ENCODE measurements around the gene NUP214. TPM values are rescaled to one million over a fixed set of nuclear protein-coding genes. Genes with fewer than 3 reads are reported as not detected.

Gene NUP214
- polyA plus RNA-seq, 2 donors: 22.3 to 31.3 TPM

DNA sequence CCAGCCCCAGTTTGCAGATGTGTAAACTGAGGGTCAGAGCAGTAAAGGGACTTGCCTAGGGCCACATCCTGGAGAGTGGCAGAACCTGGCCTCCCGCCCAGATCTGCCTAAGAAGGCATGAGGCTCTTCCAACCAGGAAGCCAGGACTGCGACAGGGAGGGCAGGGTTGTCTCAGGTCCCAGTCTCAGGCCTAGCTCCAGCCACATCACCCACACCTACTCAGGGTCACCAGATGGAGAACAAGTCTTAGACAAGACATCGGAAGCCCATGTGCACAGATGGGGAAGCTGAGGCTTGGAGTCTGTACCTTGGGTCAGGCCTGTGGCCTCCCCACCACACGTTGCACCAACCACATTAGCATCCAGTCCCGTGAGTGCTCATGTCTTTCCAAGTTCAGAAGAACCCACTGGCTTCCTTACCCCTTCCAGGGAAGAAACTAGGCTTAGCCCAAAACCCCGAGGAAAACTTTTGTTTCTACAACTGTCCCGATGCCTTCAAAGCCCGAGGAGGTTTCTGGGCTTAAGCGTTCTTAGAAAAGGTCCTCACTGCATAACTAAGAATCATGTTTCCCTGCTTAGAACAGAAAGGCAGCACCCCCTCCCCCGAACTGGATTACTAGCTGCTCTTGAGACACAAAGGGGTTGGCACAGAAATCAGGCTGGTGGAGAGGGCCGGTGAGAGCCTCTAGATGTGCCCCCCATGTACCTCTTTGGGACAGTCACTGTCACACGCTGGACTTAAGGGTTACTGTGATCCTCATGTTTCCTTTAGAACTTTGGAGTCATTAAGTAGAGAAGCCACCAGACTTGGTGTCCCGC lies 148.7 kb downstream of the NUP214 start:
- Histone ChIP-seq H3K9me3 (ENCODE audit: control insufficient read depth in 2 of 2, insufficient read depth in 1 of 2, low read depth in 1 of 2, low read length in 1 of 2) (no peaks in the 10 kb centered on the region), H3K4me3 (ENCODE audit: low read depth in 1 of 2, low read length in 2 of 2) (peak overlapping the region; percentile 29 to 56), H3K36me3 (ENCODE audit: control insufficient read depth in 2 of 2, insufficient read depth in 2 of 2, low read length in 1 of 2) (no peaks in the 10 kb centered on the region), H3K4me1 (ENCODE audit: control insufficient read depth in 2 of 2, insufficient read depth in 2 of 2, low read length in 1 of 2) (no peaks in the 10 kb centered on the region), H3K27me3 (ENCODE audit: control insufficient read depth in 1 of 2, insufficient read depth in 2 of 2, low read length in 2 of 2) (no peaks in the 10 kb centered on the region), H3K27ac (ENCODE audit: low read depth in 2 of 2, low read length in 1 of 2) (peak overlapping the region; percentile 37 to 56)
- WGBS, 2 donors: 66 to 68% methylated on average over 13 of the region's 13 CpGs

DNA sequence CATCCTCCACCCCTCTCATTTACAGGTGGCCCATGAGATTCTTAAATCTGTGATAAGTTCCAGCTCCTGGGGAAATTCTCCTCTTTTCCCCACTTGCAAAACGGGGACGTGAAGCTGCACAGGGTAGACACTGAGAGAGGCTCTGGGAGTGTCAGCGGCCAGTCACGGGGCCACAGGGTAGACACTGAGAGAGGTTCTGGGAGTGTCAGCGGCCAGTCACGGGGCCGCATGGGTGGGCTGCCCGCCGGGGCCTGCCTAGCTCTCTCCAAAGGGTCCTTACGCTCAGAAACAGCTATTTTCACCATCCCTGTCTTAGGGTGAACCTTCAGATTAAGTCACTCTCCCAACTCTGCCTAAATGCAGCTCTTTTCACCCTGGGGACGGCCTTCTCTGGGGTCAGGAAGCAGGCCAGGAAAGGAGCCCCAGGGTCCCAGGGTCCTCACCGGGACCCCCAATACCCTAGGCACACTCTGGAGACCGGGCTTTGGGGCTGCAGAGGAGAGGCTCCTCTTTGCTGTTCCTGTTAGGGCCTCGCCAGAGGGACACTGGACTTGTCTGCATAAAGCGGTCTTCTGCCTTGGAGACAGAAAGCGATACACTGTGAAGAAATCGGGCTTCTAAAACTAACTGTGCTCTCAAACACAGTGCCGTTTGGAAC lies 149.4 kb downstream of the NUP214 start:
- H3K9me3 ChIP-seq (ENCODE audit: control insufficient read depth in 2 of 2, insufficient read depth in 1 of 2, low read depth in 1 of 2, low read length in 1 of 2): no peaks in the 10 kb centered on the region
- no peaks in the 10 kb centered on the region for H3K27me3 ChIP-seq (ENCODE audit: control insufficient read depth in 1 of 2, insufficient read depth in 2 of 2, low read length in 2 of 2)
- H3K27ac ChIP-seq (ENCODE audit: low read depth in 2 of 2, low read length in 1 of 2): peak overlapping the region; percentile 22 to 52
- peak overlapping the region; percentile 56 to 72 for H3K4me3 ChIP-seq (ENCODE audit: low read depth in 1 of 2, low read length in 2 of 2)
- no peaks in the 10 kb centered on the region for H3K36me3 ChIP-seq (ENCODE audit: control insufficient read depth in 2 of 2, insufficient read depth in 2 of 2, low read length in 1 of 2)
- WGBS, 2 donors: 75% methylated on average over 18 of the region's 18 CpGs
- H3K4me1 ChIP-seq (ENCODE audit: control insufficient read depth in 2 of 2, insufficient read depth in 2 of 2, low read length in 1 of 2): no peaks in the 10 kb centered on the region

DNA sequence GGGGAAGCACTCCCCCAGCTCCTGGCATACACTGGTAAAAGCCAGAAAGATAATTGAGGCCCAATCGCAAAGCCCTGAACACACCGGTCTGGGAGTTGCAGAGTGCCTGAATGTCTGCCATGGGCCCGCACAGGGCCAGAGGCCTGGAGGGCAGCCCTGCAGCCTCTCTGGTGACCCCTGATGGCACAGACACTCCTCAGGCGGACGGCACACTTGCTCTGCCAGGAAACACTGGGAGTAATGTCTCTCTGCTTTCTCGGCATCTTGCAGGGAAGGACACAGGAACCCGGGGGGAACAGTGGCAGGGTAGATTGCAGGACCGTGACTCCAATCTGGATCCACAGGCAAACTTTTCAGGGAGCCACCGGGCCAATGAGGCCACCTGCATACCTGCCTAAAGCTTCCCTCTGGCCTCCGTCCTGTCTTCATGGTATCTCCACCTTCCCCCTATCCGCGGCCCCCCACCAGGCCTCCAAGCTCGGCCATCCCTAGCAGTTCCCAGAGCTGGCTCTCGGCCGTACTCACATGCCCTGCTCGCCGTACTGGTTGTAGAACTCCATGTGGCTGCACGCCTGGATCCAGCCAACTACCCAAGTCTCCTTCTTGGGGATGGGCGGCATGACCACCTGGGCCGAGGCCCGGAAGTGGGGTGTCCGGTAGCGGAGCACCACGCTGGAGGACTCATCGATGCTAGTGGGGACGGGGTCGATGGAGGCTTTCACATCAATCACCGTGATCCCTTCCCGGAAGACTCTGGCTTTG lies 150.1 kb downstream of the NUP214 start:
- 68% methylated on average over 29 of the region's 29 CpGs for WGBS, 2 donors
- no peaks in the 10 kb centered on the region for H3K9me3 ChIP-seq (ENCODE audit: control insufficient read depth in 2 of 2, insufficient read depth in 1 of 2, low read depth in 1 of 2, low read length in 1 of 2)
- peak overlapping the region; percentile 56 to 72 for H3K4me3 ChIP-seq (ENCODE audit: low read depth in 1 of 2, low read length in 2 of 2)
- H3K27me3 ChIP-seq (ENCODE audit: control insufficient read depth in 1 of 2, insufficient read depth in 2 of 2, low read length in 2 of 2): no peaks in the 10 kb centered on the region
- no peaks in the 10 kb centered on the region for H3K4me1 ChIP-seq (ENCODE audit: control insufficient read depth in 2 of 2, insufficient read depth in 2 of 2, low read length in 1 of 2)
- H3K27ac ChIP-seq (ENCODE audit: low read depth in 2 of 2, low read length in 1 of 2): peak overlapping the region; percentile 22 to 52
- H3K36me3 ChIP-seq (ENCODE audit: control insufficient read depth in 2 of 2, insufficient read depth in 2 of 2, low read length in 1 of 2): no peaks in the 10 kb centered on the region

DNA sequence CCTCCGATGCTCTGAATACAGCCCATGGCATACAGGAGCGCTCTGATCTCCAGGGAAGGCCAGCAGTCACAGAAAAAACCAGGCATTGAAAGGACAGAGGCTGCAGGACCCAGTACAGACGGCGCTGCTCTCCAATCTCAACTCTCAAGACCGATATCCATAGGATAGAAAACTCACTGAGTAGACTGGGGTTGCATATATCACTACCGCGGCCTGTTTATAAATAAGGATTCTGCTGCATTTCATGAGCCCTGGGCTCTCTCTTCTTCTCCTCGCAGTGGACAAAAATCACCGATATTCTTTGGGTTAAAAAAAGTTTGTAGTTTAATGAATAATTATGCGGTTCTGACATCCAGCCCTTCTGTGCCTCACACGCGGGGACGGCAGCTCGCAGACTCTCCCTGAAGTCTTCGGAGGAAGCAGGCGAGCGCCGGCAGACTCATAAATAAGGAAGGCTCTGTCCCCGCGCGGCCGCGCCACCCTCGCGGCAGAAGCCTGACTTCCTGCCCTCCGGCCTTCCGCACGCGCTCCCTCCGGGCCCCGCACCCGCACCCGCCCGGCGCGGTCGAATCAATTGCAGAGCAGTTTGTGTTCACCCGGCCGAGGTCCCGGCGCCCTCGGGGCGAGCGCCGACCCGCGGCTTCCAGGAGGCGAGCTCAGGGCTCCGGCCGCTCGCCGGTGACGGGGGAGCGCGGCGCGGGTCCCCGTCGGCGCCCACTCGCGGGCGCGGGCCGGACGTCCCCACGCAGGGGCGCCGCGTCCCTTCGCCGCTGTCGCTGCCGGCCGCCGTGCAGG lies 150.9 kb downstream of the NUP214 start, which contains the start of gene FAM78A:
TSS of gene FAM78A (minus strand) at position 417 of the 795 bp plus-strand sequence. CDS start at position 86, 331 bp downstream.
- peak within 1 kb of the TSS; percentile 15 to 52 for H3K27ac ChIP-seq (ENCODE audit: low read depth in 2 of 2, low read length in 1 of 2)

DNA sequence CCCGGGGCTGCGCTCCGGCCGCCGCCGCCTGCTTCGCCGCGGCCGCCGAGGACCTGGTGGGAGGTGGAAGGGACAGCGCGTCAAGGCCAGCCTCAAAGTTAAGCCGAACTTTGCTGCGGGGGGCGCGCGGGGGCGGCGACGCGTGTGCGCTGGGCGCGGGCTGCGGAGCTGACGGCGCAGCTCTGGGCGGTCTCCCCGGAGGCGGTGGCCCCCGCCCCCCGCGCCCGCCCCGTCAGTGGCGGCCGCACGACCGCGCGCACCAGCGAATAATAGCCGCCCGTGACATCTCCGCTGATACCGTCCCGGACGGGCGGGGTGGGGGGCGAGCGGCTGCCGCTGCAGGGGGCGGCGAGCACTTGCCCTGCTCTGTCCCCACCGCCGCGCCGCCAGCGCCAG lies 151.5 kb downstream of the NUP214 start:
- WGBS, 2 donors: 1% methylated on average over 16 to 60 of the region's 60 CpGs
- no peaks in the 10 kb centered on the region for H3K4me1 ChIP-seq (ENCODE audit: control insufficient read depth in 2 of 2, insufficient read depth in 2 of 2, low read length in 1 of 2)
- no peaks in the 10 kb centered on the region for H3K9me3 ChIP-seq (ENCODE audit: control insufficient read depth in 2 of 2, insufficient read depth in 1 of 2, low read depth in 1 of 2, low read length in 1 of 2)
- H3K4me3 ChIP-seq (ENCODE audit: low read depth in 1 of 2, low read length in 2 of 2): peak overlapping the region; percentile 56 to 72
- no peaks in the 10 kb centered on the region for H3K36me3 ChIP-seq (ENCODE audit: control insufficient read depth in 2 of 2, insufficient read depth in 2 of 2, low read length in 1 of 2)
- no peaks in the 10 kb centered on the region for H3K27me3 ChIP-seq (ENCODE audit: control insufficient read depth in 1 of 2, insufficient read depth in 2 of 2, low read length in 2 of 2)
- H3K27ac ChIP-seq (ENCODE audit: low read depth in 2 of 2, low read length in 1 of 2): peak overlapping the region in 1 of 2 donors; percentile 52

More for the DNA sequence above, 150.9 kb downstream of the NUP214 start, which contains the start of gene FAM78A:
- Histone ChIP-seq H3K27me3 (ENCODE audit: control insufficient read depth in 1 of 2, insufficient read depth in 2 of 2, low read length in 2 of 2) (no peaks in the 10 kb centered on the region), H3K4me3 (ENCODE audit: low read depth in 1 of 2, low read length in 2 of 2) (peak within 1 kb of the TSS; percentile 56 to 72), H3K9me3 (ENCODE audit: control insufficient read depth in 2 of 2, insufficient read depth in 1 of 2, low read depth in 1 of 2, low read length in 1 of 2) (no peaks in the 10 kb centered on the region), H3K36me3 (ENCODE audit: control insufficient read depth in 2 of 2, insufficient read depth in 2 of 2, low read length in 1 of 2) (no peaks in the 10 kb centered on the region), H3K4me1 (ENCODE audit: control insufficient read depth in 2 of 2, insufficient read depth in 2 of 2, low read length in 1 of 2) (no peaks in the 10 kb centered on the region)
- WGBS, 2 donors: 8 to 11% methylated on average over 64 to 76 of the region's 76 CpGs

DNA sequence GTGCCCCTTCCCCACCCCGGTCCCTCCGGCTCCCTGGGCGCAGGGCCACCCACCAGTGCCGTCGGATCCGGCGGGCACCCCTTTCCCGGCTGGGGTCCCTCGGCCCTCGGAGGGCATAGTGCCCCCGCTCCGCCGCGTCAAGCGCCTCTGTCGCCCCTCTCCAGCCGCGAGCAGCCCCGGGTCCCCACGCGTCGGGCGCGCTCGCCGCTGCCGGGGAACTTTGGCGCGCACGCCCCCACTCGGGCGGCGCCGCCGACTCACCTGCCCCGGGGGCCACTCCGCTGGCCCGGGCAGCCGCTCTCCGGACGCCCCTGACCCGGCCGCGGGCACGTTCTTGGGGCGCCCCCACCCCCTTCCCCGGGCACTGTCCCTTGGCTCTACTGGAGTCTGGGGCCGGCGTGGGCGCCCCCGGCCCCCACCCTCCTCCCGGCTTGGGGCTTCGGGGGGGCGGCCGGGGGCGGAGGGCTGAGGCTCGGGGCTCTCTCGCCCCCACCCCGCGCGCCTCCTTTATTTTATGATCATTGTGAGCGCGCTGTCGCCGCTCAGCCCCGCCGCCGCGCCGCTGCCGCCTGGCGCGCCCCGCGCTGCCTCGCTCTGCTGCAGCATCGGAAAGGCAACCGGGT lies 152.0 kb downstream of the NUP214 start:
- Histone ChIP-seq H3K36me3 (ENCODE audit: control insufficient read depth in 2 of 2, insufficient read depth in 2 of 2, low read length in 1 of 2) (no peaks in the 10 kb centered on the region), H3K4me1 (ENCODE audit: control insufficient read depth in 2 of 2, insufficient read depth in 2 of 2, low read length in 1 of 2) (peaks cover 0 to 2% of the 10 kb centered on the region in 2 donors), H3K27me3 (ENCODE audit: control insufficient read depth in 1 of 2, insufficient read depth in 2 of 2, low read length in 2 of 2) (no peaks in the 10 kb centered on the region), H3K4me3 (ENCODE audit: low read depth in 1 of 2, low read length in 2 of 2) (peak overlapping the region; percentile 56 to 72), H3K9me3 (ENCODE audit: control insufficient read depth in 2 of 2, insufficient read depth in 1 of 2, low read depth in 1 of 2, low read length in 1 of 2) (no peaks in the 10 kb centered on the region), H3K27ac (ENCODE audit: low read depth in 2 of 2, low read length in 1 of 2) (peak overlapping the region; percentile 8 to 19)
- WGBS, 2 donors: 0 to 1% methylated on average over 41 to 78 of the region's 78 CpGs

DNA sequence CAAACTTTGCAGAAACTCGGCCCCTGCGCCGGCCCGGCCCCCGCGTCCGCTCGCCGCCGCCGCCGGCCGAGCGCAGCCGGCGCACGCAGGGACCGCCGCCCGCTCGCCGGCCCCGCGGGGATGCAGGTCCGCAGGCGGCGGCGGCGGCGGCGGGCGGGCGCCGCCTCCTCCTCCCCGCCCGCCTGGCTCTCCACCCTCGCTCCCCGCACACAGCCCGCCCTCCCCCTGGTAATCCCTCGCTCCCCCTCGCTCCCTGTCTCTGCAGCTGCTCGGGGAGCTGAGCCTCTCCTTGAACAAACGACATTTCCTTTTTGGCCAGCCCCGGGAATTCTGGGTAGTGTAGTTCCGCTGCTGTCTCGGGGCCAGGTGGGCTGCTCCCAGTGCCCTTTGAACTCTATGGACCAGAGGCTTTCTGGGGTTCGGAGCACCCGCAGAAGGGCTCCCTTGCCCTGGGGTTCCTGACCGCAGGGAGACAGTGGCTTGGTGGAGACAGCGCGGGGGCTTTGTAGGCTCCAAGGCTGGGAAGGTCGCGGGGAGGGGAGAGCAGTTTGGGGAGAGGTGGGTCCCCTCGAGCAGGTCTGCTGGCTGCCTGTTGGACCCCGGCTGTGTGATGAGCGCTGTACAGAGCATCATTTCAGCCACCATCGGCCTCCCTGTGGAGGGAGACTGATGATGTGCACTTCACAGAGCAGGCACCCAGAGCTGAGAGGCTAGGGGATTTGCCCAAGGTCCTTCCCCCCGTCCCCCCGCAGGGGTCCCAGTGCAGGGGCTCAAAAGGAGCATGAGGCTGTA lies 152.7 kb downstream of the NUP214 start:
- peak overlapping the region; percentile 56 to 72 for H3K4me3 ChIP-seq (ENCODE audit: low read depth in 1 of 2, low read length in 2 of 2)
- WGBS, 2 donors: 8 to 19% methylated on average over 26 to 59 of the region's 59 CpGs
- H3K9me3 ChIP-seq (ENCODE audit: control insufficient read depth in 2 of 2, insufficient read depth in 1 of 2, low read depth in 1 of 2, low read length in 1 of 2): no peaks in the 10 kb centered on the region
- no peaks in the 10 kb centered on the region for H3K27me3 ChIP-seq (ENCODE audit: control insufficient read depth in 1 of 2, insufficient read depth in 2 of 2, low read length in 2 of 2)
- peak overlapping the region in 1 of 2 donors; percentile 21 for H3K27ac ChIP-seq (ENCODE audit: low read depth in 2 of 2, low read length in 1 of 2)
- H3K36me3 ChIP-seq (ENCODE audit: control insufficient read depth in 2 of 2, insufficient read depth in 2 of 2, low read length in 1 of 2): no peaks in the 10 kb centered on the region
- H3K4me1 ChIP-seq (ENCODE audit: control insufficient read depth in 2 of 2, insufficient read depth in 2 of 2, low read length in 1 of 2): peaks cover 0 to 2% of the 10 kb centered on the region in 2 donors

DNA sequence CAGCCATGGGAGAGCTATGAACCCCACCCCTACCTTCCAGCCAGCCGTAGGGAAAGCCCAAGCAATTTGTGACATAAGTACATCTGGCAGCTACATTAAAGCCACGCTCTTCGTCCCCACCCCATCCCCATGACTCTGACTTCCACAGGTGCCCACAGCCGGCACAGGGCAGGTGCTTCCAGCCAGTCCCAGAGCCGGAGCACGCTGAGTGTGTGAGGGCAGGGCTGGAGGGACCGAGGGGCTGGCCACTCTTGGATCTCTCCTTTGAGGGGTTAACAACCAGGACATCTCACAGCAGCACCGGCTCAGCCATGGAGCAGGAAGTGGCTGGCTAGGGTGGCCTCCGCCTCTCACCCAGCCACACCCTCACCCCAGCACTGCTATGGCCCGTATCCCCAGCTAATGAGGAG lies 153.3 kb downstream of the NUP214 start:
- H3K27ac ChIP-seq (ENCODE audit: low read depth in 2 of 2, low read length in 1 of 2): no peak overlapping the region
- H3K4me3 ChIP-seq (ENCODE audit: low read depth in 1 of 2, low read length in 2 of 2): no peak overlapping the region
- H3K9me3 ChIP-seq (ENCODE audit: control insufficient read depth in 2 of 2, insufficient read depth in 1 of 2, low read depth in 1 of 2, low read length in 1 of 2): no peaks in the 10 kb centered on the region
- no peaks in the 10 kb centered on the region for H3K27me3 ChIP-seq (ENCODE audit: control insufficient read depth in 1 of 2, insufficient read depth in 2 of 2, low read length in 2 of 2)
- H3K36me3 ChIP-seq (ENCODE audit: control insufficient read depth in 2 of 2, insufficient read depth in 2 of 2, low read length in 1 of 2): no peaks in the 10 kb centered on the region
- 34 to 51% methylated on average over 10 of the region's 10 CpGs for WGBS, 2 donors
- H3K4me1 ChIP-seq (ENCODE audit: control insufficient read depth in 2 of 2, insufficient read depth in 2 of 2, low read length in 1 of 2): peaks cover 0 to 2% of the 10 kb centered on the region in 2 donors
